Stimulated activated memory B cell treated with anti-CD40 and anti-IgM and Interleukin-4, amounts not matched to agents 10 μg/mL and 1 μg/mL and 100 μg/mL, for 72 hours (primary cell): ENCODE results near the gene RBM42.
"Not testable (repeated sequence)": the region's sequence is repeated elsewhere in the genome, so short reads cannot be mapped to it uniquely, and the experiment has no call there.

Experiments used
- ATAC-seq: fragments of 150-1000 bp; cut with Tn5 transposase; 2 replicates; pipeline ENCODE4 v1.10.0; 2021
- H3K27ac Mint-ChIP-seq: one replicate; pipeline ENCODE4 v1.8.0; 2022; ENCODE audit warnings: mild to moderate bottlenecking, mixed read lengths
- H3K27me3 Mint-ChIP-seq: one replicate; pipeline ENCODE4 v1.8.0; 2022; ENCODE audit warnings: mixed read lengths
- H3K36me3 Mint-ChIP-seq: one replicate; pipeline ENCODE4 v1.8.0; 2022; ENCODE audit warnings: mixed read lengths
- H3K4me1 Mint-ChIP-seq: one replicate; pipeline ENCODE4 v1.8.0; 2022; ENCODE audit warnings: mixed read lengths
- H3K4me3 Mint-ChIP-seq: one replicate; pipeline ENCODE4 v1.8.0; 2022; ENCODE audit warnings: mild to moderate bottlenecking, moderate library complexity, mixed read lengths
- H3K9me3 Mint-ChIP-seq: one replicate; pipeline ENCODE4 v1.8.0; 2022; ENCODE audit warnings: mixed read lengths

The RBM42 gene

GRCh38 chr19:35639863-35640262 is 11.0 kb downstream of the RBM42 start:
- ATAC-seq = no peak
- no peak overlapping the region for H3K4me3 Mint-ChIP-seq
- H3K27ac Mint-ChIP-seq = no peak overlapping the region
- H3K36me3 Mint-ChIP-seq = peaks cover 31% of the 10 kb centered on the region
- peaks cover 27% of the 10 kb centered on the region for H3K4me1 Mint-ChIP-seq
- no peaks in the 10 kb centered on the region for H3K27me3 Mint-ChIP-seq
- no peaks in the 10 kb centered on the region for H3K9me3 Mint-ChIP-seq

DNA sequence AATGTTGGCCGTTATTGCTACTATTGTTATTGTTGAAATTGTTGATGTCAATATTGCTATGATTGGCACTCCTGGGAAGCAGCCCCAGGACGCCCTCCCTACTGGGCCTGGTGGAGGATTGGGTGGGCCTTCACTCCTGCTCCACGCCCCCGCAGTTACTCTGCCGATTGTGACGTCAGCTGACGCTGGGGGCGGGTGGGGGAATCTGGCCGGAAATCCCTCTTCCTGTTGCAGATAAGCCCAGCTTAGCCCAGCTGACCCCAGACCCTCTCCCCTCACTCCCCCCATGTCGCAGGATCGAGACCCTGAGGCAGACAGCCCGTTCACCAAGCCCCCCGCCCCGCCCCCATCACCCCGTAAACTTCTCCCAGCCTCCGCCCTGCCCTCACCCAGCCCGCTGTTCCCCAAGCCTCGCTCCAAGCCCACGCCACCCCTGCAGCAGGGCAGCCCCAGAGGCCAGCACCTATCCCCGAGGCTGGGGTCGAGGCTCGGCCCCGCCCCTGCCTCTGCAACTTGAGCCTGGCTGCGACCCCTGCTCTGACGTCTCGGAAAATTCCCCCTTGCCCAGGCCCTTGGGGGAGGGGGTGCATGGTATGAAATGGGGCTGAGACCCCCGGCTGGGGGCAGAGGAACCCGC is 12.8 kb downstream of the RBM42 start, which contains the start of gene ETV2:
ETV2 (plus strand) TSS at position 231 of the 637 bp plus-strand sequence. CDS start 716 bp downstream, outside the sequence.
- peaks cover 19% of the 10 kb centered on the region for H3K36me3 Mint-ChIP-seq
- H3K27me3 Mint-ChIP-seq = no peaks in the 10 kb centered on the region
- no peaks in the 10 kb centered on the region for H3K9me3 Mint-ChIP-seq
- H3K4me3 Mint-ChIP-seq = peak within 1 kb of the TSS; percentile 82
- no peak within 1 kb of the TSS for H3K27ac Mint-ChIP-seq
- ATAC-seq = no peak
- H3K4me1 Mint-ChIP-seq = peaks cover 33% of the 10 kb centered on the region

DNA sequence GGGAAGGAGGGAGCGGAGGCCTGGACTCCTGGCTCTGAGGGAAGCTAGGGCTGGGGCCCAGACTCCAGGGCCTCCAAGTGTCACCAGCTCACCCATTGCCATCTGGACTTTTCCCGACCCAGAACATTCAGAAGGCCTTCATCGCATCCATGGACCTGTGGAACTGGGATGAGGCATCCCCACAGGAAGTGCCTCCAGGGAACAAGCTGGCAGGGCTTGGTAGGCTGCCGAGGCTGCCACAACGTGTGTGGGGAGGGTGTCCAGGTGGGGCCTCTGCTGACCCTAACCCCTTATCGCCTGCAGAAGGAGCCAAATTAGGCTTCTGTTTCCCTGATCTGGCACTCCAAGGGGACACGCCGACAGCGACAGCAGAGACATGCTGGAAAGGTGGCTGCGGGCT is 13.5 kb downstream of the RBM42 start:
- ATAC-seq = no peak
- H3K4me1 Mint-ChIP-seq = peaks cover 33% of the 10 kb centered on the region

DNA sequence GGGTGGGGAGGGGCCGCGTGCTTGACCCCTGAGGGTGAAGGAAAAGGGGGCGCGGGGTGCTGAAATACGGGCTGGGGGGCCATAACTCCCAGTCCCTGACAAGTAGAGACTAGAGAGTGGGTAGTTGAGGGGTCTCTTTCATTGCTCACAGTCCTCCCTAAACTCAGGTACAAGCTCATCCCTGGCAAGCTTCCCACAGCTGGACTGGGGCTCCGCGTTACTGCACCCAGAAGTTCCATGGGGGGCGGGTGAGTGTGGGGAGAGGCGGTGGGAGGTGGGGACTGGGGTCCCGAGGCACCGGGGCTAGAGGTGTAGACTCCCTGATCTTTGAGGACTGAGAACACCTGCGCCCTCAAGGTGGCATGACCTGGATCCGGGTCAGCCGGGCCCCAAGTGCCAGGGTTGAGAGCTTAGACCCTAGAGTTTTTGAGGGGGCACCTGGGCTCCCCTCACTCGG is 14.0 kb downstream of the RBM42 start:
- Mint-ChIP-seq H3K4me3 (peak overlapping the region; percentile 82), H3K27ac (peak overlapping the region; percentile 80), H3K27me3 (no peaks in the 10 kb centered on the region), H3K4me1 (peaks cover 33% of the 10 kb centered on the region), H3K36me3 (peaks cover 7% of the 10 kb centered on the region), H3K9me3 (no peaks in the 10 kb centered on the region)
- ATAC-seq = no peak

More for the DNA sequence above, 13.5 kb downstream of the RBM42 start:
- H3K36me3 Mint-ChIP-seq = peaks cover 12% of the 10 kb centered on the region
- H3K4me3 Mint-ChIP-seq = peak overlapping the region; percentile 82
- no peaks in the 10 kb centered on the region for H3K27me3 Mint-ChIP-seq
- H3K9me3 Mint-ChIP-seq = no peaks in the 10 kb centered on the region
- H3K27ac Mint-ChIP-seq = no peak overlapping the region

- Mint-ChIP-seq H3K4me3 (peak overlapping the region; percentile 82), H3K27ac (peak overlapping the region; percentile 80), H3K4me1 (peaks cover 33% of the 10 kb centered on the region), H3K36me3 (no peaks in the 10 kb centered on the region), H3K9me3 (no peaks in the 10 kb centered on the region), H3K27me3 (no peaks in the 10 kb centered on the region)
- peak; percentile 74 for ATAC-seq
These were observed 14.7 kb downstream of the RBM42 start for GRCh38 chr19:35643255-35644205.

- Mint-ChIP-seq H3K4me1 (peaks cover 42% of the 10 kb centered on the region), H3K27me3 (no peaks in the 10 kb centered on the region), H3K27ac (peak overlapping the region; percentile 80), H3K9me3 (no peaks in the 10 kb centered on the region), H3K36me3 (no peaks in the 10 kb centered on the region), H3K4me3 (peak overlapping the region; percentile 82)
- peak; percentile 94 for ATAC-seq
These were observed 15.6 kb downstream of the RBM42 start for GRCh38 chr19:35644206-35644986.

- no peaks in the 10 kb centered on the region for H3K27me3 Mint-ChIP-seq
- H3K36me3 Mint-ChIP-seq = no peaks in the 10 kb centered on the region
- H3K4me1 Mint-ChIP-seq = peaks cover 44% of the 10 kb centered on the region
- peak overlapping the region; percentile 80 for H3K27ac Mint-ChIP-seq
- ATAC-seq = no peak
- H3K4me3 Mint-ChIP-seq = peak overlapping the region; percentile 82
- no peaks in the 10 kb centered on the region for H3K9me3 Mint-ChIP-seq
These were observed 16.3 kb downstream of the RBM42 start for GRCh38 chr19:35644987-35645679.

GRCh38 chr19:35645680-35646511 is 17.1 kb downstream of the RBM42 start:
- no peaks in the 10 kb centered on the region for H3K9me3 Mint-ChIP-seq
- peaks cover 46% of the 10 kb centered on the region for H3K4me1 Mint-ChIP-seq
- H3K27ac Mint-ChIP-seq = no peak overlapping the region
- ATAC-seq = no peak
- peak overlapping the region; percentile 82 for H3K4me3 Mint-ChIP-seq
- H3K36me3 Mint-ChIP-seq = peaks cover 1% of the 10 kb centered on the region
- H3K27me3 Mint-ChIP-seq = no peaks in the 10 kb centered on the region

GRCh38 chr19:35648017-35648961 is 19.5 kb downstream of the RBM42 start, which contains the start of gene COX6B1:
COX6B1 (plus strand) TSS chr19:35648323; CDS start chr19:35651244, 2,921 bp downstream.
- H3K36me3 Mint-ChIP-seq = peaks cover 17% of the 10 kb centered on the region
- H3K4me3 Mint-ChIP-seq = peak within 1 kb of the TSS; percentile 92
- H3K4me1 Mint-ChIP-seq = peaks cover 31% of the 10 kb centered on the region
- H3K9me3 Mint-ChIP-seq = no peaks in the 10 kb centered on the region
- H3K27ac Mint-ChIP-seq = peak within 1 kb of the TSS; percentile 86
- H3K27me3 Mint-ChIP-seq = no peaks in the 10 kb centered on the region
- peak; percentile 86 for ATAC-seq

- Mint-ChIP-seq H3K9me3 (no peaks in the 10 kb centered on the region), H3K36me3 (peaks cover 34% of the 10 kb centered on the region), H3K4me1 (peaks cover 20% of the 10 kb centered on the region)
These were observed 21.7 kb downstream of the RBM42 start for GRCh38 chr19:35650581-35650980.

GRCh38 chr19:35654828-35655227 is 26.0 kb downstream of the RBM42 start:
- H3K9me3 Mint-ChIP-seq, H3K27ac Mint-ChIP-seq, ATAC-seq, H3K4me3 Mint-ChIP-seq, H3K27me3 Mint-ChIP-seq: not testable (repeated sequence)
- Mint-ChIP-seq H3K4me1 (peaks cover 12% of the 10 kb centered on the region), H3K36me3 (peaks cover 57% of the 10 kb centered on the region)

More at GRCh38 chr19:35650581-35650980, 21.7 kb downstream of the RBM42 start:
- Mint-ChIP-seq H3K27ac (peak overlapping the region; percentile 41), H3K4me3 (no peak overlapping the region), H3K27me3 (no peaks in the 10 kb centered on the region)
- no peak for ATAC-seq

DNA sequence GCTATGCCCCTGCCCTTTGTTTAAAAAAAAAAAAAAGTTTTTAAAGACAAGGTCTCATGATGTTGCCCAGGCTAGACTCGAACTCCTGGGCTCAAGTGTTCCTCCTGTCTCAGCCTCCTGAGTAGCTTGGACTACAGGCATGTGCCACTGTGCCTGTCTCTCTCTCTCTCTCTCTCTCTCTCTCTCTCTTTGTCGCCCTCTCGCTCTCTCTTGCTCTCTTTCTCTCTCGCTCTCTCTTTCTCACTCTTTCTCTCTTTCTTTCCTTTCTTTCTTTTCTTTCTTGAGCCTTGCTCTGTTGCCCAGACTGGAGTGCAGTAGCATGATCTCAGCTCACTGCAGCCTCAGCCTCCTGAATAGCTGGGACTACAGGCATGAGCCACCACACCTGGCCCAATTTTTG is 26.8 kb downstream of the RBM42 start:
- H3K27me3 Mint-ChIP-seq = no peaks in the 10 kb centered on the region
- no peak overlapping the region for H3K4me3 Mint-ChIP-seq
- H3K36me3 Mint-ChIP-seq = peaks cover 63% of the 10 kb centered on the region
- H3K9me3 Mint-ChIP-seq = no peaks in the 10 kb centered on the region
- H3K4me1 Mint-ChIP-seq = peaks cover 12% of the 10 kb centered on the region
- ATAC-seq = no peak
- no peak overlapping the region for H3K27ac Mint-ChIP-seq

DNA sequence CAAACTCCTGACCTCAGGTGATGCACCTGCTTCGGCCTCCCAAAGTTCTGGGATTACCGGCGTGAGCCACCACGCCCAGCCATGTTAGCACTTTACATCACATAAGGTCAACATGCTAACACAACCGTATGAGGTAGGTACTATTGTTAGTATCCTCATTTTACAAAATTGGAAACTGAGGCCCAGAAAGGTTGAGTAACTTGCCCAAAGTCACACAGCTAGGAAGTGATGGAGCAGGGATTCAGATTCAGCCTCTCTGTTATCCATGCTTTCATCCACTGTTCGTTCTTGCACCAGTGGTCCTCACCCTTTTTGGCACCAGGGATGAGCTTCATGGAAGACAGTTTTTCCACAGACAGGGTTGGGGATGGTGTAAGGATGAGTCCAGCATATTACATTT is 27.9 kb downstream of the RBM42 start:
- Mint-ChIP-seq H3K36me3 (peaks cover 63% of the 10 kb centered on the region), H3K9me3 (no peaks in the 10 kb centered on the region), H3K27ac (no peak overlapping the region), H3K4me1 (peaks cover 7% of the 10 kb centered on the region), H3K27me3 (no peaks in the 10 kb centered on the region), H3K4me3 (no peak overlapping the region)
- no peak for ATAC-seq
